H1 (cell line): ENCODE measurements around the gene MCUR1. TPM values are rescaled to one million over a fixed set of nuclear protein-coding genes. Genes with fewer than 3 reads are reported as not detected.

Experiments used
- CTCF ChIA-PET: fragments of 300-600 bp; sonication (Branson Sonifier 250); formaldehyde crosslinking; loops from one replicate; lab custom pipeline; 2021; ENCODE audit not compliant: partially characterized antibody; lab: Charles Lee
- POLR2A ChIA-PET: fragments of 300-600 bp; sonication (Branson Sonifier 250); formaldehyde crosslinking; loops from one replicate; lab custom pipeline; 2021; ENCODE audit warnings: inconsistent platforms; ENCODE audit not compliant: partially characterized antibody; lab: Charles Lee
- DNase-seq, 2 experiments: peaks; one replicate each; pipeline versions ENCODE4 v3.0.0 to v3.0.0-alpha.2; 2010 to 2022; ENCODE audit warnings: low spot score in 2 of 2, low read depth in 1 of 2, mixed read lengths in 1 of 2
- FAIRE-seq: peaks from 2 replicates; lab custom pipeline; 2011; peaks lifted over from hg19 to GRCh38; lab: Jason Lieb, UNC
- H2AFZ ChIP-seq: 2 replicates; pipeline ENCODE4 v1.8.1; 2012; ENCODE audit warnings: low read length, inconsistent platforms
- H2AK5ac ChIP-seq: 2 replicates; pipeline ENCODE4 v1.6.1; 2013; ENCODE audit warnings: low read depth, low read length
- H2BK120ac ChIP-seq: replicated peaks from 2 replicates; pipeline ENCODE3; 2013; ENCODE audit warnings: low read depth, low read length, inconsistent platforms
- H2BK12ac ChIP-seq: 2 replicates; pipeline ENCODE4 v1.6.1; 2013; ENCODE audit warnings: low read depth, low read length
- H2BK15ac ChIP-seq: 2 replicates; pipeline ENCODE4 v1.6.1; 2013; ENCODE audit warnings: low read length
- H2BK20ac ChIP-seq: 2 replicates; pipeline ENCODE4 v1.6.1; 2013; ENCODE audit warnings: low read length
- H2BK5ac ChIP-seq: 2 replicates; pipeline ENCODE4 v1.6.1; 2013; ENCODE audit warnings: low read depth, low read length
- H3K14ac ChIP-seq: 2 replicates; pipeline ENCODE4 v1.6.1; 2013; ENCODE audit warnings: inconsistent platforms; ENCODE audit not compliant: insufficient read length
- H3K18ac ChIP-seq: 2 replicates; pipeline ENCODE4 v1.6.1; 2013; ENCODE audit warnings: low read length; ENCODE audit errors: extremely low read depth
- H3K23ac ChIP-seq: 2 replicates; pipeline ENCODE4 v1.6.1; 2013; ENCODE audit warnings: inconsistent platforms; ENCODE audit not compliant: insufficient read length
- H3K23me2 ChIP-seq: 2 replicates; pipeline ENCODE4 v1.6.1; 2013; ENCODE audit warnings: low read depth, low read length
- H3K27ac ChIP-seq: 2 replicates; pipeline ENCODE4 v1.6.1; 2011; ENCODE audit warnings: low read depth, low read length, inconsistent platforms
- H3K27me3 ChIP-seq, 4 experiments: replicated peaks in 1 of 4; 1 replicate in 1 of 4; 2 replicates in 3 of 4; pipeline versions ENCODE4 v1.6.1 to v1.8.1; 2011 to 2013; ENCODE audit warnings: low read length in 3 of 4, mild to moderate bottlenecking in 3 of 4, inconsistent platforms in 2 of 4, mixed read lengths in 2 of 4, moderate library complexity in 1 of 4; ENCODE audit not compliant: control insufficient read depth in 3 of 4, insufficient read depth in 3 of 4; ENCODE audit errors: extremely low read depth in 1 of 4
- H3K36me3 ChIP-seq, 4 experiments: 2 replicates each; pipeline versions ENCODE4 v1.6.1 to v1.8.1; 2011 to 2013; ENCODE audit warnings: mild to moderate bottlenecking in 4 of 4, low read length in 3 of 4, moderate library complexity in 2 of 4, control low read depth in 1 of 4, inconsistent platforms in 1 of 4; ENCODE audit not compliant: insufficient read depth in 4 of 4, control insufficient read depth in 2 of 4
- H3K4ac ChIP-seq: replicated peaks from 2 replicates; pipeline ENCODE3; 2013; ENCODE audit warnings: low read length, low read depth, mixed read lengths, inconsistent platforms; ENCODE audit not compliant: insufficient read length
- H3K4me1 ChIP-seq, 4 experiments: replicated peaks in 1 of 4; 1 replicate in 1 of 4; 2 replicates in 3 of 4; pipeline versions ENCODE4 v1.6.1 to v1.8.1; 2011 to 2013; ENCODE audit warnings: low read length in 3 of 4, inconsistent platforms in 2 of 4, mixed read lengths in 1 of 4; ENCODE audit not compliant: insufficient read depth in 4 of 4, control insufficient read depth in 3 of 4
- H3K4me2 ChIP-seq, 2 experiments: 2 replicates each; pipeline versions ENCODE4 v1.6.1 to v1.8.1; 2011 to 2013; ENCODE audit warnings: low read depth in 2 of 2, low read length in 2 of 2, control low read depth in 1 of 2, inconsistent platforms in 1 of 2, mild to moderate bottlenecking in 1 of 2; ENCODE audit not compliant: insufficient read depth in 1 of 2
- H3K4me3 ChIP-seq, 4 experiments: fragments of 200-600, 300-600 bp in 1 of 4; sonication (generic), shearing (Covaris generic), sonication (Bioruptor Twin) in 1 of 4; 2 replicates each; pipeline versions ENCODE4 v1.5.1 to v1.8.1; 2011 to 2016; ENCODE audit warnings: low read length in 4 of 4, low read depth in 3 of 4, control low read depth in 2 of 4, inconsistent platforms in 2 of 4, mild to moderate bottlenecking in 2 of 4, mixed read lengths in 1 of 4, moderate library complexity in 1 of 4; ENCODE audit not compliant: insufficient read depth in 2 of 4; ENCODE audit errors: extremely low read depth in 1 of 4
- H3K56ac ChIP-seq: replicated peaks from 2 replicates; pipeline ENCODE3; 2013; ENCODE audit warnings: low read depth, mild to moderate bottlenecking, mixed read lengths, low read length, inconsistent platforms; ENCODE audit not compliant: insufficient read length
- H3K79me1 ChIP-seq: 2 replicates; pipeline ENCODE4 v1.6.1; 2013; ENCODE audit warnings: low read depth, low read length, control low read depth
- H3K79me2 ChIP-seq, 2 experiments: 2 replicates each; pipeline versions ENCODE4 v1.6.1 to v1.8.1; 2012 to 2013; ENCODE audit warnings: low read length in 2 of 2, mild to moderate bottlenecking in 2 of 2, inconsistent platforms in 1 of 2; ENCODE audit not compliant: insufficient read depth in 2 of 2, control insufficient read depth in 1 of 2
- H3K9ac ChIP-seq, 4 experiments: replicated peaks in 1 of 4; 1 replicate in 1 of 4; 2 replicates in 3 of 4; pipeline versions ENCODE4 v1.6.1 to v1.8.1; 2011 to 2013; ENCODE audit warnings: low read depth in 3 of 4, low read length in 3 of 4, control low read depth in 2 of 4, mild to moderate bottlenecking in 2 of 4, moderate library complexity in 2 of 4, inconsistent platforms in 1 of 4; ENCODE audit errors: extremely low read depth in 1 of 4
- H3K9me3 ChIP-seq, 2 experiments: 2 replicates each; pipeline versions ENCODE4 v1.6.1 to v1.8.1; 2012 to 2013; ENCODE audit warnings: mild to moderate bottlenecking in 2 of 2, moderate library complexity in 2 of 2, control low read depth in 1 of 2, inconsistent platforms in 1 of 2, low read depth in 1 of 2, low read length in 1 of 2, mixed read lengths in 1 of 2; ENCODE audit not compliant: insufficient read depth in 2 of 2
- H4K20me1 ChIP-seq, 2 experiments: replicated peaks in 1 of 2; 2 replicates each; pipeline versions ENCODE3 to v1.8.1; 2011 to 2013; ENCODE audit warnings: inconsistent platforms in 2 of 2, low read length in 2 of 2, mild to moderate bottlenecking in 1 of 2; ENCODE audit not compliant: insufficient read depth in 2 of 2, control insufficient read depth in 1 of 2
- H4K5ac ChIP-seq: 2 replicates; pipeline ENCODE4 v1.6.1; 2013; ENCODE audit warnings: low read length, low read depth, mixed read lengths, inconsistent platforms; ENCODE audit not compliant: insufficient read length
- H4K8ac ChIP-seq: 2 replicates; pipeline ENCODE4 v1.8.0; 2013; ENCODE audit warnings: mild to moderate bottlenecking, moderate library complexity, low read length, inconsistent platforms; ENCODE audit not compliant: insufficient read depth; ENCODE audit errors: extremely low read depth
- H4K91ac ChIP-seq: replicated peaks from 2 replicates; pipeline ENCODE3; 2013; ENCODE audit warnings: low read length, mixed read lengths, inconsistent platforms; ENCODE audit not compliant: insufficient read length
- MAX ChIP-seq: IDR thresholded peaks from 2 replicates; pipeline ENCODE4 v1.6.1; 2012; ENCODE audit warnings: inconsistent platforms
- SIN3A ChIP-seq, 2 experiments: IDR thresholded peaks in 1 of 2; conservative IDR thresholded peaks in 1 of 2; 2 replicates each; pipeline ENCODE4 v1.6.1; 2011 to 2012; ENCODE audit warnings: low read length in 2 of 2, improper control_type of control experiment in 1 of 2, low read depth in 1 of 2, mild to moderate bottlenecking in 1 of 2
- WGBS, 2 experiments: shearing (Covaris generic) in 1 of 2; methylation state at CpG; one replicate each; pipeline versions ENCODE4 v1.1.6 to v1.1.7; 2013 to 2015; ENCODE audit warnings: low lambda C conversion rate in 2 of 2, mixed read lengths in 2 of 2, inconsistent platforms in 1 of 2, low coverage in 1 of 2, missing lambda C conversion rate in 1 of 2; ENCODE audit not compliant: insufficient replicate concordance in 2 of 2, insufficient coverage in 1 of 2, insufficient read length in 1 of 2; ENCODE audit errors: extremely low coverage in 1 of 2, missing lambda C conversion rate in 1 of 2; 5-methylcytosine and 5-hydroxymethylcytosine counted together
- polyA plus RNA-seq, 7 experiments: library from polyadenylated mRNA; depleted of rRNA in 3 of 7; stranded (reverse) in 5 of 7; unstranded in 2 of 7; fragments of >200 nt in 5 of 7; fragments of 200-250 nt in 2 of 7; gene quantifications; 1 replicate in 5 of 7; 2 replicates in 1 of 7; 4 replicates in 1 of 7; pipeline versions ENCODE4 v1.2.1 to v1.2.3, GENCODE V29; 2011 to 2013; ENCODE audit warnings: missing spikeins in 2 of 7, mixed read lengths in 2 of 7
- total RNA-seq: library from RNA; stranded (reverse); fragmentation: NEBNext Ultra II Directional; extraction: Animal tissue kit (Norgen Biotek cat#: 25700); gene quantifications from 2 replicates; pipeline ENCODE4 v1.2.1, GENCODE V29; 2021

MCUR1 gene
- total and polyA plus RNA-seq, 2 of the 8 experiments (the other 6 are each of a cell fraction or from before 2014, with no cell fraction given): 9.6 to 37.3 TPM

- FAIRE-seq (no peak), DNase-seq (peak in 1 of 2 experiments; percentile 30)
- H3K56ac ChIP-seq: no peak overlapping the region
- no peaks in the 10 kb centered on the region for H4K20me1 ChIP-seq
- TF ChIP-seq MAX (peak; percentile 33; the same call in 1 of the 2 replicates), SIN3A (conservative IDR thresholded peaks at IDR 0.05 in 1 of 2, IDR thresholded peaks at IDR 0.05 in 1 of 2; ENCODE audit: low read depth in 1 of 2, low read length in 2 of 2) (no peak)
- POLR2A ChIA-PET: no interaction called here
- H2BK15ac ChIP-seq: no peak overlapping the region
- H3K4ac ChIP-seq: no peak overlapping the region
- H3K79me1 ChIP-seq: no peaks in the 10 kb centered on the region; the same call in 1 of the 2 replicates
- H3K4me1 ChIP-seq: peaks cover 0 to 3% (median 0%) of the 10 kb centered on the region in 4 experiments; a peak in 2 of 7 replicates
- H3K23ac ChIP-seq: no peak overlapping the region
- no peak overlapping the region for H2AFZ ChIP-seq
- no peaks in the 10 kb centered on the region for H3K23me2 ChIP-seq
- no peak overlapping the region for H3K18ac ChIP-seq
- H2BK120ac ChIP-seq: no peak overlapping the region
- no peaks in the 10 kb centered on the region for H3K9me3 ChIP-seq
- H3K36me3 ChIP-seq: peaks cover 0 to 19% (median 5%) of the 10 kb centered on the region in 4 experiments; a peak in 2 of 8 replicates
- H3K27ac ChIP-seq: peak overlapping the region; percentile 10; the same call in 1 of the 2 replicates
- no peak overlapping the region for H2BK12ac ChIP-seq
- no peak overlapping the region for H2BK5ac ChIP-seq
- no peak overlapping the region for H3K4me2 ChIP-seq
- H4K5ac ChIP-seq: no peak overlapping the region
- H4K8ac ChIP-seq: no peak overlapping the region
- H2AK5ac ChIP-seq: no peak overlapping the region
- H2BK20ac ChIP-seq: no peak overlapping the region
- H3K14ac ChIP-seq: no peak overlapping the region
- CTCF ChIA-PET: interaction anchor here (0.6 kb wide), 1 partner anchor 835 kb away, joined by 3 read pairs; no protein-coding TSS in a partner anchor
- H3K9ac ChIP-seq: no peak overlapping the region
- no peaks in the 10 kb centered on the region for H3K27me3 ChIP-seq
- H3K79me2 ChIP-seq: no peaks in the 10 kb centered on the region
- H3K4me3 ChIP-seq: no peak overlapping the region
- 82% methylated on average over 8 of the region's 8 CpGs; no CpG with 5 or more reads in 1 of the 2 experiments for WGBS, 2 experiments
- H4K91ac ChIP-seq: no peak overlapping the region
These were observed 27.2 kb downstream of the MCUR1 start for GRCh38 chr6:13787137-13787536.
